Breast epithelium (tissue), 4 donors: ENCODE results near the gene UBL3. TPM values are rescaled to one million over a fixed set of nuclear protein-coding genes. Genes with fewer than 3 reads are reported as not detected.

Experiments
- DNase-seq, 2 donors: peaks; one replicate each; pipeline ENCODE4 v3.0.0-alpha.2; 2019; ENCODE audit warnings: low spot score in 2 of 2
- H3K27ac ChIP-seq, 2 donors: fragments of 200-600 bp; sonication (generic) in 1 of 2; one replicate each; pipeline ENCODE4 v1.5.1; 2016 to 2019; ENCODE audit warnings: mild to moderate bottlenecking in 1 of 2
- H3K27me3 ChIP-seq, 2 donors: fragments of 200-600 bp; sonication (generic) in 1 of 2; one replicate each; pipeline versions ENCODE4 v1.5.1 to v1.6.0; 2017 to 2019; ENCODE audit warnings: control low read depth in 1 of 2, mild to moderate bottlenecking in 1 of 2
- H3K36me3 ChIP-seq: fragments of 200-600 bp; one replicate; pipeline ENCODE4 v1.5.1; 2019
- H3K4me1 ChIP-seq, 2 donors: fragments of 200-600 bp; sonication (generic); one replicate each; pipeline ENCODE4 v1.5.1; 2016 to 2019; ENCODE audit warnings: control low read depth in 1 of 2
- H3K4me3 ChIP-seq, 3 donors: fragments of 200-600 bp; sonication (generic); 1 replicate in 2 of 3; 2 replicates in 1 of 3; pipeline ENCODE4 v1.5.1; 2016 to 2019; ENCODE audit warnings: mild to moderate bottlenecking in 3 of 3, moderate library complexity in 2 of 3
- H3K9me3 ChIP-seq, 2 donors: fragments of 200-600 bp; sonication (generic) in 1 of 2; one replicate each; pipeline ENCODE4 v1.5.1; 2016 to 2019; ENCODE audit warnings: control low read depth in 1 of 2
- POLR2A ChIP-seq: fragments of 450-650 bp; IDR thresholded peaks from one replicate; pipeline ENCODE4 v1.6.1; 2016; ENCODE audit warnings: antibody characterized with exemption, mild to moderate bottlenecking, moderate library complexity
- POLR2AphosphoS5 ChIP-seq, 3 donors: sonication (generic); formaldehyde crosslinking; IDR thresholded peaks; one replicate each; pipeline ENCODE4 v1.6.1; 2017; ENCODE audit warnings: antibody characterized with exemption in 3 of 3
- intact Hi-C: fragments of 100-400 bp; cut with DNase I; formaldehyde crosslinking; loops from one replicate; pipeline ENCODE4 v1.15.1; 2023; ENCODE audit warnings: low total_unique reads
- total RNA-seq, 3 donors: library from RNA; depleted of rRNA; stranded (reverse); fragments of >200 nt; gene quantifications; one replicate each; pipeline ENCODE4 v1.1.0, GENCODE V29; 2016
- TF ChIP-seq, protein P1 (sequence below), 3 donors: fragments of 450-650 bp; IDR thresholded peaks; one replicate each; pipeline ENCODE4 v1.5.1; 2016 to 2017; ENCODE audit warnings: antibody characterized with exemption in 3 of 3, mild to moderate bottlenecking in 3 of 3, moderate library complexity in 3 of 3

UBL3 gene
- total RNA-seq, 3 donors from 2014 or later = 32.4 to 60.7 (median 36.6) TPM

DNA sequence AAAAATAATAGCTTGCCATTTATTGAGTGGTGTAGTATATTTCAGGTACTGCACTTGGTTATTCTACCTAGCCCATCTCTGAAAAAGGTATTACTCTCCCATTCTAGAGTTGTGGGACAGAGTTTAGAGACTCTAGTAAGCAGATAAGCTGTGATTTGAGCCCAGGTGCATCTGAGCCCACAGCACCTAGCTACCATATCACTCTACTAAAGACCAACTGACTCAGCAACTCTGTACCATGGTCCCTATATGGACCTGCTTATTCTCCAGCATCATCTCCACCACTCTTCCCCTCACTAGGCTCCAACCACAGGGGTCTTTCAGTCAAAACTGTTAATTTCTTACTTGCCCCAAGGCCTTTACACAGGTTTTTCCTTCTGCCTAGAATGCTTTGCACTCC, 64.4 kb downstream of the UBL3 start:
- DNase-seq = no peak
- no peaks in the 10 kb centered on the region for H3K9me3 ChIP-seq

DNA sequence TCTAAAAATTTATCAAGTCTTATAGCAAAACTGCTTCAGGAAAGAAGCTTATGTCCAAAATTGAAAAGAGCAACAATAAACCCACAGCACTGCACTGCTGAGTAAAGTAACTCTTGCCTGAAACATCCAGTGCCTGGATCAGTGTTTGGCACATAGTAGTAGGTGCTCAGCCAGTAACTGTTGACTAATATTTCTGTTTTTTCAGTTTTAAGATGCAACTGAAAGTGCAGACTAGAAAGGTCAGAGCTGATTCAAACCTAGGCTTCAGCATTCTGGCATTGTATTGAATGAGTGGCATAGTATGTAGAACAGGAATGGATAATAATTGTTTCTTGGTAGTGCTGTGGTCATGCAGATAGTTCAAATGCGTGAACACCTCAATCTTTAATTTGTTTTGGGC, 67.6 kb downstream of the UBL3 start:
- H3K27ac ChIP-seq = no peak overlapping the region
- H3K9me3 ChIP-seq = no peaks in the 10 kb centered on the region
- H3K27me3 ChIP-seq = no peaks in the 10 kb centered on the region
- no peaks in the 10 kb centered on the region for H3K4me1 ChIP-seq
- TF ChIP-seq POLR2AphosphoS5 (IDR thresholded peaks at IDR 0.05) = no peak
- TF ChIP-seq, protein P1, sequence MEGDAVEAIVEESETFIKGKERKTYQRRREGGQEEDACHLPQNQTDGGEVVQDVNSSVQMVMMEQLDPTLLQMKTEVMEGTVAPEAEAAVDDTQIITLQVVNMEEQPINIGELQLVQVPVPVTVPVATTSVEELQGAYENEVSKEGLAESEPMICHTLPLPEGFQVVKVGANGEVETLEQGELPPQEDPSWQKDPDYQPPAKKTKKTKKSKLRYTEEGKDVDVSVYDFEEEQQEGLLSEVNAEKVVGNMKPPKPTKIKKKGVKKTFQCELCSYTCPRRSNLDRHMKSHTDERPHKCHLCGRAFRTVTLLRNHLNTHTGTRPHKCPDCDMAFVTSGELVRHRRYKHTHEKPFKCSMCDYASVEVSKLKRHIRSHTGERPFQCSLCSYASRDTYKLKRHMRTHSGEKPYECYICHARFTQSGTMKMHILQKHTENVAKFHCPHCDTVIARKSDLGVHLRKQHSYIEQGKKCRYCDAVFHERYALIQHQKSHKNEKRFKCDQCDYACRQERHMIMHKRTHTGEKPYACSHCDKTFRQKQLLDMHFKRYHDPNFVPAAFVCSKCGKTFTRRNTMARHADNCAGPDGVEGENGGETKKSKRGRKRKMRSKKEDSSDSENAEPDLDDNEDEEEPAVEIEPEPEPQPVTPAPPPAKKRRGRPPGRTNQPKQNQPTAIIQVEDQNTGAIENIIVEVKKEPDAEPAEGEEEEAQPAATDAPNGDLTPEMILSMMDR (IDR thresholded peaks at IDR 0.05) = no peak
- TF ChIP-seq POLR2A = no peak
- DNase-seq = no peak
- no peak overlapping the region for H3K4me3 ChIP-seq
- H3K36me3 ChIP-seq = no peaks in the 10 kb centered on the region
- intact Hi-C loops = no loop called here

More for the DNA sequence above, 64.4 kb downstream of the UBL3 start:
- TF ChIP-seq POLR2A (no peak), POLR2AphosphoS5 (IDR thresholded peaks at IDR 0.05) (no peak)
- Histone ChIP-seq H3K36me3 (no peaks in the 10 kb centered on the region), H3K27me3 (no peaks in the 10 kb centered on the region), H3K27ac (no peak overlapping the region), H3K4me3 (no peak overlapping the region), H3K4me1 (no peaks in the 10 kb centered on the region)
- intact Hi-C loops = no loop called here

DNA sequence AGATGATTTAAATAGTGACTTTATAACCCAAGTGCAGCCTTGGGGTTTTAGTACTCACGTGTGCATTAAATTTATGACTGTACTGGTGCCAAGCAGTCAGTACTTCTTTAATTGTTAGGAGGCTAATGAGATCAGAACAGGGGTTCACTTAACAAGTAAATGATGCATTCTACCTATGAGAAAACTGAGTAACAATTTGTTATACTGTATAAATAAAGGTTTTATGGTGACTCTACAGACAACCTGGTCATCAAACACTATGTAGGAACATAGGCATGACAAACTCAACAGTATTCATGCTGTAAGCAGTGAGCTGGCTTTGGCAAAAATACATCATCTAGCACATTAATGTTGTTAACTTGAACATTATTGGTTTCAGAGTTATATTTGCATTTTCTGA, 75.6 kb downstream of the UBL3 start:
- no peak overlapping the region for H3K4me3 ChIP-seq
- no peaks in the 10 kb centered on the region for H3K9me3 ChIP-seq
- no peak for DNase-seq
- intact Hi-C loops = loop anchor here (5.0 kb wide), 1 partner anchor 337 kb away; no protein-coding TSS in a partner anchor
- no peaks in the 10 kb centered on the region for H3K36me3 ChIP-seq
- TF ChIP-seq, protein P1 (IDR thresholded peaks at IDR 0.05) = no peak
- TF ChIP-seq POLR2A (no peak), POLR2AphosphoS5 (IDR thresholded peaks at IDR 0.05) (no peak)
- no peak overlapping the region for H3K27ac ChIP-seq
- no peaks in the 10 kb centered on the region for H3K27me3 ChIP-seq
- H3K4me1 ChIP-seq = no peaks in the 10 kb centered on the region

DNA sequence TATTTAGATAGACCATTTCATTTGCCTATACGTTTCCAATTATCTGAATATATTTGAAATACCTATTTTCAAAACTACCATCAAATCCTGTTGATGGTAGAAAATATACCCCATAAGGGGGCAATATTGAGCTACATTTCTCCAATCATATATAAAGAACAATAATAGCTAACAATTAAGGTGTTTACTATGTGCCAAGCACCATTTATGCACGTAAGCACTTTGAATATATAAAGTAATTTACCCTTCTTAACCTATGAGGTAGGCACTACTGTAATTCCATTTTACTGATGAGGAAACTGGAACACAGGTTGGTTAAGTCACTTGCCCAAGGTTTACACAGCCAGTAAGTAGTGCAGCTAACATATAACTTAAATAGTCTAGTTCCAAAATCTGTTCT, 79.2 kb downstream of the UBL3 start:
- Histone ChIP-seq H3K36me3 (no peaks in the 10 kb centered on the region), H3K27ac (no peak overlapping the region), H3K4me3 (no peak overlapping the region), H3K9me3 (no peaks in the 10 kb centered on the region), H3K27me3 (no peaks in the 10 kb centered on the region), H3K4me1 (no peaks in the 10 kb centered on the region)
- intact Hi-C loops = loop anchor here (5.0 kb wide), 1 partner anchor 341 kb away; no protein-coding TSS in a partner anchor
- DNase-seq = no peak
- TF ChIP-seq, protein P1 (IDR thresholded peaks at IDR 0.05) = peak in 2 of 3 donors; percentile 31 to 32
- no peak for TF ChIP-seq POLR2A

DNA sequence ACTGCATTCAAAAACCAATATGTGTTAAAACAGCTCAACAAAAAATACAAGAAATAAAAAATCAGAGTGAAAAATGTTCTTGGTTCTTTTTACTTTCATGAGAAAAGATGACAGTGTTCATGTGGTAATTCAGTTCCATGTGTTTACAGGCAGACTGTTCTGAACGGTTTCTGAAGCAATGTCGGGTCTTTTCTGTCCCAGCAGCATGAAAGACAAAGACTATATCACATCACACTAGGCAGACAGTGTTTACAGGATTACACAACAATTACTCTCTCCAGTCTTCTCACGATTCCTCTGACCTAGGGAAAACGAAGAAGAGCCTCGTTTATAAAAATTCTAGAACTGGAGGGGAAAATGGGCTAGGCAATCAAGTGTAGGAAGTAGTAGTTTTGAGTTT, 83.4 kb downstream of the UBL3 start:
- DNase-seq = no peak
- TF ChIP-seq POLR2A (no peak), POLR2AphosphoS5 (IDR thresholded peaks at IDR 0.05) (no peak)
- TF ChIP-seq, protein P1 (IDR thresholded peaks at IDR 0.05) = no peak
- no peak overlapping the region for H3K27ac ChIP-seq
- no peaks in the 10 kb centered on the region for H3K4me1 ChIP-seq
- intact Hi-C loops = no loop called here
- H3K36me3 ChIP-seq = no peaks in the 10 kb centered on the region
- H3K9me3 ChIP-seq = no peaks in the 10 kb centered on the region
- no peak overlapping the region for H3K4me3 ChIP-seq
- no peaks in the 10 kb centered on the region for H3K27me3 ChIP-seq
